Osteocyte (in vitro differentiated cells): ENCODE data around the gene NR2F1-AS1. TPM values are rescaled to one million over a fixed set of nuclear protein-coding genes. Genes with fewer than 3 reads are reported as not detected.

Experiments
- DNase-seq: peaks from one replicate; pipeline ENCODE4 v3.0.0; 2021; ENCODE audit warnings: mixed read lengths; ENCODE audit not compliant: unreplicated experiment; ENCODE audit errors: extremely low spot score
- H3K27ac Mint-ChIP-seq: one replicate; pipeline ENCODE4 v1.8.0; 2021; ENCODE audit warnings: mild to moderate bottlenecking, mixed read lengths; ENCODE audit not compliant: unreplicated experiment
- H3K27me3 Mint-ChIP-seq: one replicate; pipeline ENCODE4 v1.8.0; 2021; ENCODE audit warnings: mixed read lengths; ENCODE audit not compliant: unreplicated experiment
- H3K36me3 Mint-ChIP-seq: one replicate; pipeline ENCODE4 v1.8.0; 2021; ENCODE audit warnings: mixed read lengths; ENCODE audit not compliant: unreplicated experiment
- H3K4me1 Mint-ChIP-seq: one replicate; pipeline ENCODE4 v1.8.0; 2021; ENCODE audit warnings: mixed read lengths; ENCODE audit not compliant: unreplicated experiment
- H3K4me3 Mint-ChIP-seq: one replicate; pipeline ENCODE4 v1.8.0; 2021; ENCODE audit warnings: mild to moderate bottlenecking, moderate library complexity, mixed read lengths; ENCODE audit not compliant: unreplicated experiment
- H3K9me3 Mint-ChIP-seq: one replicate; pipeline ENCODE4 v1.8.0; 2021; ENCODE audit warnings: mixed read lengths; ENCODE audit not compliant: unreplicated experiment
- CTCF ChIP-seq: fragments of 200-600 bp; sonication (generic); IDR thresholded peaks from 2 replicates; pipeline ENCODE4 v1.5.0; 2021; ENCODE audit warnings: antibody characterized with exemption, mild to moderate bottlenecking, moderate library complexity
- total RNA-seq: library from RNA; stranded (reverse); gene quantifications from 2 replicates; pipeline ENCODE4 v1.2.1, GENCODE V29; 2021

NR2F1-AS1 gene
- total RNA-seq, 1 donor from 2014 or later = 40.9 TPM

GRCh38 chr5:93589152-93589828 is 8.3 kb upstream of the NR2F1-AS1 start:
- Mint-ChIP-seq H3K4me1 (peaks cover 55% of the 10 kb centered on the region), H3K27me3 (no peaks in the 10 kb centered on the region), H3K36me3 (peaks cover 58% of the 10 kb centered on the region), H3K27ac (peak overlapping the region; percentile 98), H3K9me3 (no peaks in the 10 kb centered on the region), H3K4me3 (peak overlapping the region; percentile 97)
- DNase-seq = no peak
- no peak for TF ChIP-seq CTCF

GRCh38 chr5:93588352-93589151 is 7.5 kb upstream of the NR2F1-AS1 start:
- Mint-ChIP-seq H3K27me3 (no peaks in the 10 kb centered on the region), H3K27ac (peak overlapping the region; percentile 98), H3K4me1 (peaks cover 49% of the 10 kb centered on the region), H3K9me3 (no peaks in the 10 kb centered on the region), H3K36me3 (peaks cover 52% of the 10 kb centered on the region), H3K4me3 (peak overlapping the region; percentile 97)
- TF ChIP-seq CTCF = no peak
- peak; percentile 89 for DNase-seq

- peaks cover 41% of the 10 kb centered on the region for H3K4me1 Mint-ChIP-seq
- H3K27me3 Mint-ChIP-seq = no peaks in the 10 kb centered on the region
- TF ChIP-seq CTCF = no peak
- peaks cover 49% of the 10 kb centered on the region for H3K36me3 Mint-ChIP-seq
- DNase-seq = no peak
- H3K4me3 Mint-ChIP-seq = peak overlapping the region; percentile 88
- no peaks in the 10 kb centered on the region for H3K9me3 Mint-ChIP-seq
- H3K27ac Mint-ChIP-seq = peak overlapping the region; percentile 96
These were observed 6.8 kb upstream of the NR2F1-AS1 start for GRCh38 chr5:93587597-93588351.

GRCh38 chr5:93586736-93587596 is 5.9 kb upstream of the NR2F1-AS1 start:
- H3K36me3 Mint-ChIP-seq = peaks cover 49% of the 10 kb centered on the region
- no peaks in the 10 kb centered on the region for H3K27me3 Mint-ChIP-seq
- TF ChIP-seq CTCF = no peak
- H3K27ac Mint-ChIP-seq = peak overlapping the region; percentile 96
- H3K4me3 Mint-ChIP-seq = peak overlapping the region; percentile 88
- H3K4me1 Mint-ChIP-seq = peaks cover 34% of the 10 kb centered on the region
- DNase-seq = no peak
- H3K9me3 Mint-ChIP-seq = no peaks in the 10 kb centered on the region
